Measurements from ENCODE around the gene CDKN1C.
A peak's percentile ranks its signal among the peaks of the same experiment; 100 is the strongest.

The CDKN1C gene

DNA sequence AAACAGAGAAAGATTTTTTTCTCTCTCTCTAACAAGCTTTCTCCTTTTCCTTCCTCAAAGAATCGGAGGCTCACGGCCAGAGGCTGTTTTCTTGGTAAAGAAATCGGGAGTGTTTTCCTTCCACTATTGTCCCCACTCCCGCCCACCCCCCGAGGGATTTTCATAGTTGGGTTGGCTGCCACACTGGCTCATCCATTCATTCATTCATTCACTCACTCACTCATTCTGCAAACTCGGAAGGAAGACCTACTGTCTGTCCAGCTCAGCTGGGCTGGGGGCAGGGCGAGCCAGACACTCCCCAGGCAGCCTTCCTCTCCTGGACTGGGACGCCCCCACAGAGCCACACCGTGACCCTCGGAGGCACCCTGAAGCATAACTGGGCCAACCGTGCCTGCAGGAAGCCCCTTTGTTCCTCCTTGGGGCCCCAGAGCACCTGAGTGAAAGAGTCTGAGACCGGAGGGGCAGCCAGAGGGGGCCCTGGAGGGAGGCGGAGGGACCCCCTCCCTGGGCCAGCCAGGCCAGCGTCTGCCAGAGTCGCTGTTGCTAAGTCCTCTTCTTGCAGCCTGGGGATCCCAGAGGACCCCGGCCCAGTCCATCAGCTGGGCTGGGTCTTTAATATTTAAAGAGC is 17.0 kb downstream of the CDKN1C start:
- DNase-seq = peak in 6 of 14 donors; percentile 38 to 74 (median 54)

- peak in 2 of 14 donors; percentile 26 to 45 for DNase-seq
Measured at GRCh38 chr11:2867722-2868505, 17.7 kb downstream of the CDKN1C start.

DNA sequence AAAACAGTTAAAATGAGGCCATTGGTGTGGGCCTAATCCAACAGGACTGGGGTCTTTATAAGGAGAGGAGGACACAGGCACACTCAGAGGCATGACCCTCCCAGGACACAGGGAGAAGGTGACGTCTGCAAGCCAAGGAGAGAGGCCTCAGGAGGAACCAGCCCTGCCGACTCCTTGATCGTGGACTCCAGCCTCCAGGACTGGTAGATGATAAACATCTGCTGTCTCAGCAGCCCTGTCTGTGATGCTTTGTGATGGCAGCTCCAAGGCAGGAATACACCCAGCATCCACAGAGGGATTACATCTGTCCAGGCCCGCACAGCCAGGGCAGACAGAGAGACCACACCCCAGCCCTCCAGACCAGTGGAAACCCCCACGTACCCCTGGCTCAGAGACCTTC is 18.4 kb downstream of the CDKN1C start:
- no peak for DNase-seq

GRCh38 chr11:2865922-2866577 is 19.5 kb downstream of the CDKN1C start:
- DNase-seq = no peak

DNA sequence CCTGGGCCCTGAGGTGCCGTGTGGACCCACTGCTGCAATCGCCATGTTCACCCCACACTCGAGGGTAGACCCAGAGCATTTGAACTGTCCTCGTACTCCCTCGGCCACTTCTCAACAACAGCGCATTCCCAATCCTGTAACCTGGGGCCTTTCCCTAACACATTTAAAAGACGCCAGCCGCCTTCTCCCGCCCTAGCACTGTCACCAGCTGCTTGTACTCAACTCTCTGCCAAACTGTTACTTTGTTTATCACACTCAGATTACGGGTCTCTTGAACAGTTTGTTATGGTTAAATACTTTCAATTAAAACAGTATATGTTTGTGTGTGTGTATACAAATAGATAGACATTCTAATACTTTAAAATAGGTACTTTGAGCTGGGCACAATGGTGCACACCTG is 20.7 kb downstream of the CDKN1C start:
- no peak for DNase-seq

DNA sequence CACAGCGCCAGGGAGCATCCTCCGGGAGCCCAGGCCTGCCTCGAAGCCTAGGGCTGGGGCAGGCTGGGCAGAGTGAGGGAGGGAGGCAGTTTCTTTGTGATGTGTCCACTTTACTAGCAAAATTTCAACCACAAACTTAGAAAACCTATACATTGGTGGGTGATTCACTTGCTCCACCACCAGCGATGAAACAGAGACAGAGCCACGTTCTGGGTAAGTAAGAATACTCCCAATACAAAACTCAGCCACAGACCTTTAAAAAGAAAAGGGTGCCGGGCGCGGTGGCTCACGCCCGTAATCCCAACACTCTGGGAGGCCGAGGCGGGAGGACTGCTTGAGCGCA is 22.3 kb downstream of the CDKN1C start:
- DNase-seq = no peak

DNA sequence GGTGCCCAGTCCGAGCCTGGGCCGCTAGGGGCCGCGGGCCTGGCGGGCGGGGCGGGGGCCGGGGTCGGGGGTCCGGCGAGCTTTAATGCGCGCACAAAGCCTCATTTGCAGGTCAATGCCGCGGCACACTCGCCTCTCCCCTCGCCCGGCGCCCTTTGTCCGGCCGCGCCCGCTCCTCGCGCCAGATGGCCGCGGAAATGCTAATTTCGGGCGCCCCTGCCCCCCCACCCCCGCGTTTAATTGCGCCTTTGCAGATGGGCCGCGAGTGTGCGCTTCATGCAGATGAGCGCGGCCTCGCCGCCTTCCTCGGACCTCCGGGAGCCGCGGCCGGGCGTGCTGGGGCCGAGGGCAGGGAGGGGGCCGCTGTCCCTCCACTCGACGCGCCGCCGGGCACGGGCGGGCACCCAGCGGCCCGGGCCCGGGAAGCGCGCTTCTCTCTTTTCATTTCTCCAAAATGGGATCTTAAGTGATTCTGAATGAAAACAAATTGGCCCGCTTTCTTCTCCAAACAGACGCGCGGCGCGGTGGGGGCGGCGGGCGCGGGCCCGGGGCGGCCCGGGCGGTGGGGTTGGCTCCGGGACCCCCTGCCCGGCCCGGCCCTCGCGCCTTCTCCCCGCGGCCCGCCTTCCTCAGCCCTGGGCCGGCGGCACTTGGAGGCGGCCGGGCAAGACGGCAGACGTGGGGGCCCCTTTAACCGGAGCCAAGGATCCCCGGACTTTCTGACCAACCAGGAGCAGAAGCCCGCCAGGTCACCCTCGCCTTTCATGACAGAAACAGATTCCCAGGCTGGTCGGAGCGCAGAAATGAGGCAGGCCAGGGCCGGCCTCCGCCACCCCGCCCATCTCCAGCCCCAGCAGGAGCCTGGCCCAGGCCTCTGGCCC is 22.9 kb downstream of the CDKN1C start:
- DNase-seq = peak in 1 of 14 donors; percentile 10

GRCh38 chr11:2860636-2861035 is 24.9 kb downstream of the CDKN1C start:
- no peak for DNase-seq

GRCh38 chr11:2859699-2860037 is 25.9 kb downstream of the CDKN1C start:
- DNase-seq = no peak

DNA sequence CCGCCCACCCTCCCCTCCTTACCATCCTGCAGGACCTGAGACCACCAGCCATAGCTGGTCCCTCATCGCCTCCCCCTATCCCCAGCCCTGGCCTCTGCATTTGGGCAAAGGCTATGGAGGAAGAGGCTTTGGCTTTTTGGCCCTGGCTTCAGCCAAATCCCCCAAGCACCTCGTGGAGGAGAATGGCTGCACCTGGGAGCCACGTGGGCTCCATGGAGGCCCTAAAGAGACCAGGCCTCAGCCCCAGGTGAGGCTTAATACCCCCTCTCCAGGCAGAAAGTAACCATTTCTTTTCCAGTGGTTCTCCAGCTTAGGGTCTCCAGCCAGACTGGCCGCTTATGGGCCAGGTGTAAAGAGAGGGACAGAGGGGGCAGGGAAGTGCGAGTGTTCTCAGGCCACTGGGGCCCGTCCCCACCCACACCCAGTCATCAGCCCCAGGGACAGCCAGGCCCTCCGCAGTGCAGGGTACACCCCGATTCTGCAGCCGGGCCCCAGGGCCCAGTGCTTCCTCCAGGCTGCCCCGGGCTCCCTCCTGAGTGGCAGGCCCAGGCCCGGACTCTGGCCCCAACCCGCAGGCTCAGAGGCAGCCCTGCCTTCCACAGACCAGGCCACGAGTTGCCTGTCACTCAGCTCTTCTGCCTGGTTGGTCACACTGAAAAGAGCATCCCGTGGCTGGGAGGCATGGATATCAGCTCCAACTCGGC is 26.4 kb downstream of the CDKN1C start:
- no peak for DNase-seq

- no peak for DNase-seq
Measured at GRCh38 chr11:2857918-2858317, 27.7 kb downstream of the CDKN1C start.

DNA sequence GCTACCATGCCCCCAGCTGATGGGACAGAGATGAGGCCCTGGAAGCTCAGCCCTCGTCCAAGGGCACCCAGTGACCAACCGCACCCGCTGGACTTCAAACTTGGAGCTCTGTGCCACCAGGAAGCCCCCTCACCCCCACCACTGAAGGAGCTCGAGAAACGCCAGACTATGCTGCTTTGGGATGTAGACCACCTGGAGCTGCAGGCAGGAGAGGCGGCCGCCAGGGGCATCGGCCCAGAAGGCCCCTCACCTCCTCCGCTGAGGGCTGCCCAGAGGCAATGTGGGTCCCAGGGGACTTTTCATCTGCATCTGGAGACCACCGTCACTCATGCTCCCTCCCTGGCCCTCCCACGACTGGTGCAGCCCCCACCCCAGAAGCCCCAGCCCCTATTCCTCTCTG is 28.3 kb downstream of the CDKN1C start:
- no peak for DNase-seq

DNA sequence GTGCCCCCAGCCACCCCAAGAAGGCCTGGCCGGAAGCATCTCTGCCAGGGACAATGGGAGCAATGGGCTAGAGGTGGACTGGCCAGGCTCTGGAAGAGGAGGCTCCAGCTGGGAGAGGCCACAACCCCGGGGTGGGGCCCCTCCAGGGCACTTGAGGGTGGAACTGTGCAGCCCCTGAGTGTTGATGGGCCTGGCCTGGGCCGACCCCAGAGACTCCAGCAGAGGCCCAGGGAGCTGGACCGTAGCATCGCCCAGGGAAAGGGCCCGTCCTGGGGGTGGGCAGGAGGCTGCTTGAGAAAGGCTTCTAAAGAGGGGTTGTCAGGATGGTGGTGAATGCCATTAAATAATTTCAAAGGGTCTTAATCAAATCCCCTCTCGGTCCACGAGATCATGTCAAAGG is 30.4 kb downstream of the CDKN1C start:
- DNase-seq = no peak

- no peak for DNase-seq
Measured at GRCh38 chr11:2853997-2854560, 31.5 kb downstream of the CDKN1C start.

DNA sequence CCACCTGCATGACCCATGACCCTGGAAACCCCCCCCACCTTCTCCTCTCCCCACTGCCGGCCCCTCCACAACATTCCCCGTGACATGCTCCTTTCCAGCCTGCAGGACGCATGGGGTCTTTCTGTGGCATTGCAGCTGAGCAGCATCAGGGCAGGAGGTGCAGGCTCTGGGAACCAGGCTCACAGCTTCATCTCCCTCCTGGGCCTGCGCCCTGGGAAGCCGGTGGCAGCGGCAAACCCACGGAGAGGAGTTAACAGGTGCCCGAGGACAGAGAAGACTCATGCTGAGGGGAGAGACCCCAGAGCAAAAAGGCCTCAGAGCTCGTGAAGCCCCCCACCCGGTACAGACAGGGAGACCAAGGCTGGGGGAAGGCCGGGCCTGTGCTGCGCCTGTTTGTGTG is 32.2 kb downstream of the CDKN1C start:
- no peak for DNase-seq

DNA sequence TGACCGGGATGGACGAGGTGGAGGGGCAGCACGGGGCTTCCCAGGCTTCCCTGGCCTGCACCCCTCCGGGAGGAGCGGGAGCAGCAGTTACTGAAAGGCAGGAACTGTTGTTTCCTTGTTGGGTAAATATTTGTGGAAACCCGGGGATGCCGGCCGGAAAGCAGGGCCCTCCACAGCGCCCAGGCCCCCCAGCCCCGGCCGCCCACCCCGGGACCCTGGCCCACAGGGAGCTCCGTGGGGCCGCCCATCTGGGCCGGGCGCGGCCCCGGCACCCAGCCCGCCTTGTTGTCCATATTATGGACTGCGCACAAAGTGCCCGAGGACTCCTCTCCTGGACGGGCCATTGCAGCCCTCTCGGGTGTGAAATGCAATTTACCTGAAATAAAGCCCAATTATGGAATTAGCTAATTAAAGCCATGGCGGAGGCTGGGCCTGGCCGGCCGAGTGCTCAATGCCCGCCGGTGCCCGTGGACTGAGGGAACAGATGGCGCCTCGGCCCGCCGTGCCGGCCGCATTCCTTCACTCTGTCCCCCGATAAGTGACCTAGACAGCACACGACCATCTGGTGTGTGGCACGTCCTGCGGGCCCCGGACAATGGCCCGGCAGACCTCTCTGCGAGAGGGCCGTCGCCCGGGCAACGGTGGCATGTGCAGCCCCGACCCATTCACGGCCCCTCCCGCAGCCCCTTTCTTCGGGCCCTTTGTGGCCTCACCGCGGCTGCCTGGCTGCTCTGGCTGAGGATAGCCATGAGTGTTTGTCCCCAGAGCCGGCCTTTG is 35.4 kb downstream of the CDKN1C start:
- peak in 1 of 14 donors; percentile 58 for DNase-seq

GRCh38 chr11:2848497-2848896 is 37.1 kb downstream of the CDKN1C start:
- DNase-seq = no peak

DNA sequence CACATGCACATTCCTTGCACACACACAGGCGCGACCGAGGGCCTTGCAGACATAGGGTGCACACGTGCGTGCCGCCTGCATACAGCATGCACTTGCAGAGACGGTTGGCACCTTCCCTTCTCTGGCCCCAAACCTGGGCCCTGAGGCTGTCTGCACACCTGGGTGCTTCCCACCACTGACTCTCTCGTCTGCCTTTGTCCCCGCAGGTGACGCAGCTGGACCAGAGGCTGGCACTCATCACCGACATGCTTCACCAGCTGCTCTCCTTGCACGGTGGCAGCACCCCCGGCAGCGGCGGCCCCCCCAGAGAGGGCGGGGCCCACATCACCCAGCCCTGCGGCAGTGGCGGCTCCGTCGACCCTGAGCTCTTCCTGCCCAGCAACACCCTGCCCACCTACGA is 38.0 kb downstream of the CDKN1C start:
- no peak for DNase-seq

GRCh38 chr11:2846470-2846869 is 39.1 kb downstream of the CDKN1C start:
- DNase-seq = no peak

GRCh38 chr11:2846056-2846455 is 39.5 kb downstream of the CDKN1C start:
- DNase-seq = no peak

DNA sequence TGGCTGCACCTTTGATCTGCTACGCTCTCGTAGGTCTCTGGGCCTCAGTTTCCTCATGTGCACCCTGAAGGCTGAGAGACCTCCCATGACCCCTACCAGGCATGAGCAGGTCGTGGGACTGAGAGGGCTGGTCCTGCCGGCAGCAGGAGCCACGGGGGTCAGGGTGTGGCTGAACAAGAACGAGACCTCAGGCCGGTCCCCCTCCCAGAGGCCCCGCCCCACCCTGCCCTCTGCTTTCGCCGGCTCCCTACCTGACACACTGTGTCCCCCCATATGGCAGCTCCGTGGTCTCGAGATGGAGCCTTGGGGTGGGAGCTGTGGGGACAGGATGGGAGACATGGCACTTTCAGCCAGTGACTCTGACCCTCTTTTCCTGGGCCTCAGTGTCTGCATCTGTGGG is 40.6 kb downstream of the CDKN1C start:
- DNase-seq = no peak

Measured in C1 segment of cervical spinal cord (tissue), 14 donors.